Measurements from ENCODE around the gene KPNB1.
A peak's percentile ranks its signal among the peaks of the same experiment; 100 is the strongest.

The KPNB1 gene

GRCh38 chr17:47649153-47649971, at the start of gene KPNB1:
Gene KPNB1, plus strand, starts transcription at chr17:47649919. Its CDS starts 326 bp downstream, at chr17:47650245.
- peak; percentile 100 for DNase-seq

GRCh38 chr17:47603830-47604597, 45.7 kb upstream of the KPNB1 start:
- no peak for DNase-seq

GRCh38 chr17:47604598-47604927, 45.2 kb upstream of the KPNB1 start:
- no peak for DNase-seq

GRCh38 chr17:47605011-47605410, 44.7 kb upstream of the KPNB1 start:
- DNase-seq, result no peak

GRCh38 chr17:47607481-47607880, 42.2 kb upstream of the KPNB1 start:
- DNase-seq, result no peak

- DNase-seq, result no peak
Measured at GRCh38 chr17:47611372-47612350, 38.1 kb upstream of the KPNB1 start.

GRCh38 chr17:47615766-47616424, 33.8 kb upstream of the KPNB1 start:
- DNase-seq, result peak; percentile 60

GRCh38 chr17:47618410-47618809, 31.3 kb upstream of the KPNB1 start:
- DNase-seq, result peak; percentile 16

- DNase-seq, result no peak
Measured at GRCh38 chr17:47620503-47621245, 29.0 kb upstream of the KPNB1 start.

GRCh38 chr17:47621293-47622179, 28.2 kb upstream of the KPNB1 start:
- no peak for DNase-seq

- DNase-seq, result no peak
Measured at GRCh38 chr17:47622180-47622549, 27.6 kb upstream of the KPNB1 start.

GRCh38 chr17:47624727-47625068, 25.0 kb upstream of the KPNB1 start:
- no peak for DNase-seq

- no peak for DNase-seq
Measured at GRCh38 chr17:47628014-47628566, 21.6 kb upstream of the KPNB1 start.

- no peak for DNase-seq
Measured at GRCh38 chr17:47629826-47630225, 19.9 kb upstream of the KPNB1 start.

GRCh38 chr17:47630614-47631013, 19.1 kb upstream of the KPNB1 start:
- DNase-seq, result no peak

- DNase-seq, result no peak
Measured at GRCh38 chr17:47632991-47633390, 16.7 kb upstream of the KPNB1 start.

GRCh38 chr17:47633996-47634395, 15.7 kb upstream of the KPNB1 start:
- peak; percentile 71 for DNase-seq

GRCh38 chr17:47634870-47635269, 14.8 kb upstream of the KPNB1 start:
- no peak for DNase-seq

GRCh38 chr17:47635734-47636133, 14.0 kb upstream of the KPNB1 start:
- DNase-seq, result no peak

GRCh38 chr17:47636273-47637030, 13.3 kb upstream of the KPNB1 start:
- no peak for DNase-seq

All from inflammatory macrophage treated with lipopolysaccharide for 4 hours (primary cell).